ENCODE measurements around the gene EGFL8. TPM values are rescaled to one million over a fixed set of nuclear protein-coding genes. Genes with fewer than 3 reads are reported as not detected.

Gene EGFL8
- total RNA-seq, 1 donor from 2014 or later: 11.5 TPM

- H3K27ac Mint-ChIP-seq: no peak overlapping the region
- no peaks in the 10 kb centered on the region for H3K4me1 Mint-ChIP-seq (ENCODE audit: low read depth)
- no peaks in the 10 kb centered on the region for H3K36me3 Mint-ChIP-seq (ENCODE audit: low read depth)
- intact Hi-C loops (cut with micrococcal nuclease): no loop called here
- no peaks in the 10 kb centered on the region for H3K9me3 Mint-ChIP-seq
- no peak overlapping the region for H3K4me3 Mint-ChIP-seq (ENCODE audit: low read depth)
- no peak for DNase-seq (ENCODE audit: low spot score)
- H3K27me3 Mint-ChIP-seq (ENCODE audit: low read depth): peaks cover 4% of the 10 kb centered on the region
Observed at GRCh38 chr6:32216998-32217397, 52.6 kb downstream of the EGFL8 start.

Other genes with a start within 250 kb of the EGFL8 start
- 1.1 and 1.4 TPM in 2 replicates for gene C2, start 236.9 kb upstream of the EGFL8 start, total RNA-seq
- 0.16 TPM in 1 of 2 replicates, not detected in the other for gene CFB, start 218.5 kb upstream of the EGFL8 start, total RNA-seq
- 81.2 and 82.0 TPM in 2 replicates for gene NELFE, start 205.6 kb upstream of the EGFL8 start, total RNA-seq
- gene SKIC2, start 205.4 kb upstream of the EGFL8 start, total RNA-seq: 93.7 and 99.5 TPM in 2 replicates
- 15.7 and 16.6 TPM in 2 replicates for gene DXO, start 192.5 kb upstream of the EGFL8 start, total RNA-seq
- gene C4A, start 182.5 kb upstream of the EGFL8 start, total RNA-seq: 2.6 and 3.1 TPM in 2 replicates
- gene C4B, start 149.8 kb upstream of the EGFL8 start, total RNA-seq: 2.9 and 4.2 TPM in 2 replicates
- gene CYP21A2, start 126.2 kb upstream of the EGFL8 start, total RNA-seq: 0.25 and 0.39 TPM in 2 replicates
- gene TNXB, start 55.3 kb upstream of the EGFL8 start, total RNA-seq: 4.3 and 5.0 TPM in 2 replicates
- gene ATF6B, start 36.3 kb upstream of the EGFL8 start, total RNA-seq: 86.9 and 91.2 TPM in 2 replicates
- 5.0 and 5.8 TPM in 2 replicates for gene FKBPL, start 34.3 kb upstream of the EGFL8 start, total RNA-seq
- 0.27 TPM in 1 of 2 replicates, not detected in the other for gene PRRT1, start 12.7 kb upstream of the EGFL8 start, total RNA-seq
- gene PPT2, start 10.5 kb upstream of the EGFL8 start, total RNA-seq: 11.5 and 12.7 TPM in 2 replicates
- gene AGPAT1, start 11.5 kb downstream of the EGFL8 start, total RNA-seq: 32.0 and 32.9 TPM in 2 replicates
- 61.9 and 63.8 TPM in 2 replicates for gene RNF5, start 13.8 kb downstream of the EGFL8 start, total RNA-seq
- gene AGER, start 19.7 kb downstream of the EGFL8 start, total RNA-seq: 18.5 and 20.9 TPM in 2 replicates
- 80.8 and 85.2 TPM in 2 replicates for gene PBX2, start 25.6 kb downstream of the EGFL8 start, total RNA-seq
- 84.2 and 90.7 TPM in 2 replicates for gene GPSM3, start 28.0 kb downstream of the EGFL8 start, total RNA-seq
- gene NOTCH4, start 59.5 kb downstream of the EGFL8 start, total RNA-seq: 0.48 and 0.52 TPM in 2 replicates
- not detected in 2 replicates for gene TSBP1, start 207.3 kb downstream of the EGFL8 start, total RNA-seq
- not detected in 2 replicates for gene BTNL2, start 242.6 kb downstream of the EGFL8 start, total RNA-seq

All from activated T-helper 2 cell treated with anti-CD3 and anti-CD28 coated beads, Interferon-gamma antibody, Interleukin-2, Interleukin-4, amounts not matched to agents 10 μg/mL and 5 μg/mL and 100 μg/mL, durations not matched to agents 14 hours and 24 hours and 36 hours (primary cell).